ENCODE measurements around the gene RBM3.
"Not testable (repeated sequence)": the region's sequence is repeated elsewhere in the genome, so short reads cannot be mapped to it uniquely, and the experiment has no call there.

RBM3 gene

GRCh38 chrX:48574270-48575266, at the start of gene RBM3:
RBM3 (plus strand) TSS chrX:48574484; CDS start chrX:48575181, 697 bp downstream.
- DNase-seq: peak; percentile 86

GRCh38 chrX:48525853-48526252, 48.4 kb upstream of the RBM3 start:
- not testable (repeated sequence) for DNase-seq

- no peak for DNase-seq
Measured at GRCh38 chrX:48530736-48531135, 43.5 kb upstream of the RBM3 start.

- no peak for DNase-seq
Measured at GRCh38 chrX:48531358-48531959, 42.8 kb upstream of the RBM3 start.

GRCh38 chrX:48532161-48532560, 42.1 kb upstream of the RBM3 start:
- DNase-seq: no peak

GRCh38 chrX:48533165-48533564, 41.1 kb upstream of the RBM3 start:
- no peak for DNase-seq

GRCh38 chrX:48538641-48539344, 35.5 kb upstream of the RBM3 start:
- peak; percentile 7 for DNase-seq

- peak; percentile 94 for DNase-seq
Measured at GRCh38 chrX:48539345-48540027, 34.8 kb upstream of the RBM3 start, which contains the start of gene TBC1D25. TBC1D25 (plus strand) TSS chrX:48539714; CDS start chrX:48539798, 84 bp downstream.

- DNase-seq: peak; percentile 16
Measured at GRCh38 chrX:48540028-48540375, 34.3 kb upstream of the RBM3 start.

- DNase-seq: no peak
Measured at GRCh38 chrX:48540480-48540879, 33.8 kb upstream of the RBM3 start.

GRCh38 chrX:48541140-48541814, 33.0 kb upstream of the RBM3 start:
- DNase-seq: no peak

GRCh38 chrX:48548871-48549270, 25.4 kb upstream of the RBM3 start:
- DNase-seq: no peak

GRCh38 chrX:48555731-48556325, 18.5 kb upstream of the RBM3 start:
- DNase-seq: not testable (repeated sequence)

- no peak for DNase-seq
Measured at GRCh38 chrX:48558271-48558670, 16.0 kb upstream of the RBM3 start.

- DNase-seq: no peak
Measured at GRCh38 chrX:48559636-48560035, 14.6 kb upstream of the RBM3 start.

GRCh38 chrX:48560056-48560455, 14.2 kb upstream of the RBM3 start:
- no peak for DNase-seq

GRCh38 chrX:48560681-48561080, 13.6 kb upstream of the RBM3 start:
- DNase-seq: no peak

- no peak for DNase-seq
Measured at GRCh38 chrX:48569958-48570357, 4.3 kb upstream of the RBM3 start.

- no peak for DNase-seq
Measured at GRCh38 chrX:48573690-48574269, 504 bp upstream of the RBM3 start.

GRCh38 chrX:48575642-48576041, 1.4 kb downstream of the RBM3 start:
- DNase-seq: no peak

GRCh38 chrX:48576108-48576507, 1.8 kb downstream of the RBM3 start:
- DNase-seq: no peak
